ENCODE data around the gene ABHD16A.

DNA sequence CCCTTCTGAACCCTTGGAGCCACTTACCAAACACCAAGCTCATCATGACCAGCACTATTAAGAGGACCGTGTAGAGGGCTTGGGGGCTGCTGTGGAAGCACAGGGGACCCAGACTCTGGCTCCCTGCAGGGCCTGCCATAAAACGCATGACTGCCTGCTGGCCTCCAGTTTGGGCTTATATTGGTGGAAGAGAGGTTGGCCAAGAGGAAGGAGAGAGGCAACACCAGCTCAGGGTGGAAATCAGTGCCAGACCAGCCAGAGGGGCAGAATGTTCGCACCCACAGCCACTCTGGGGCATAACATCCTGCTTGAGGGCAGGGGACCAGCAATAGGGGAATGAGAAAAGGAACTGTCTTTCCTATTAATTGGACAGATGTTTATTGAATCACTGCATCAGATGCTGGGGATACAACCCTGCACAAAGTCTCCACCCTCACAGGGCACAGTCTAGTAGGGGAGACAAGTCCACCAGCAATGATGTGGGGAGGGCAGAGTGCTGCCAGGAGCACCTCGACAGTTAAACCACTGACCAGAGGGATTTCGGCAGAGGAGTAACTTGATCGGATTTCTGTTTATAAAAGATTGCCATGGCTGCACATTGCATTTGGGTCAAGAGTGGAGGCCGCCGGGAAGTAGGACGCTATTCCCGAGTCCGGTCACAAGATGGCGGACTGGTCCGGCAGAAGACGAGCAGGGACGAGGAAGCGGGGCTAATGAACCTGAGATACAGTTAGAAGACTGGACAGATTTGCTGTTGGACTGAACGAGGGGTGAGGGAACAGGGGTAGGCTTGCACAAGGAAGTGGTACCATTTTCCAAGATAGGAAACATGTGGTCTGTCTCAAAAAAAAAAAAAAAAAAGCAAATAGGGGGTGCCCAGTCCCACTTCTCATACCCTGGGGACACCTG lies 22.6 kb downstream of the ABHD16A start, which contains the start of gene LY6G5C:
- no peak for TF ChIP-seq POLR2A (IDR thresholded peaks at IDR 0.05)
- TF ChIP-seq, protein P1, sequence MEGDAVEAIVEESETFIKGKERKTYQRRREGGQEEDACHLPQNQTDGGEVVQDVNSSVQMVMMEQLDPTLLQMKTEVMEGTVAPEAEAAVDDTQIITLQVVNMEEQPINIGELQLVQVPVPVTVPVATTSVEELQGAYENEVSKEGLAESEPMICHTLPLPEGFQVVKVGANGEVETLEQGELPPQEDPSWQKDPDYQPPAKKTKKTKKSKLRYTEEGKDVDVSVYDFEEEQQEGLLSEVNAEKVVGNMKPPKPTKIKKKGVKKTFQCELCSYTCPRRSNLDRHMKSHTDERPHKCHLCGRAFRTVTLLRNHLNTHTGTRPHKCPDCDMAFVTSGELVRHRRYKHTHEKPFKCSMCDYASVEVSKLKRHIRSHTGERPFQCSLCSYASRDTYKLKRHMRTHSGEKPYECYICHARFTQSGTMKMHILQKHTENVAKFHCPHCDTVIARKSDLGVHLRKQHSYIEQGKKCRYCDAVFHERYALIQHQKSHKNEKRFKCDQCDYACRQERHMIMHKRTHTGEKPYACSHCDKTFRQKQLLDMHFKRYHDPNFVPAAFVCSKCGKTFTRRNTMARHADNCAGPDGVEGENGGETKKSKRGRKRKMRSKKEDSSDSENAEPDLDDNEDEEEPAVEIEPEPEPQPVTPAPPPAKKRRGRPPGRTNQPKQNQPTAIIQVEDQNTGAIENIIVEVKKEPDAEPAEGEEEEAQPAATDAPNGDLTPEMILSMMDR (IDR thresholded peaks at IDR 0.05 in 4 of 5, conservative IDR thresholded peaks at IDR 0.05 in 1 of 5): peak; percentile 60 to 80 (median 76)
